Adrenal gland (tissue), 12 donors: ENCODE data around the gene BRSK2. TPM values are rescaled to one million over a fixed set of nuclear protein-coding genes. Genes with fewer than 3 reads are reported as not detected.

ENCODE experiments used
- DNase-seq, 7 donors: peaks; one replicate each; pipeline ENCODE4 v3.0.0-alpha.2; 2019 to 2020
- H3K27ac ChIP-seq, 5 donors: fragments of 200-600 bp; sonication (generic) in 4 of 5; 1 replicate in 3 of 5; 2 replicates in 2 of 5; pipeline versions ENCODE4 v1.5.1 to v1.8.0; 2016 to 2020; ENCODE audit warnings: mild to moderate bottlenecking in 1 of 5
- H3K27me3 ChIP-seq: fragments of 200-600 bp; 2 replicates; pipeline ENCODE4 v1.8.0; 2021
- H3K36me3 ChIP-seq, 2 donors: fragments of 200-600 bp; replicated peaks in 1 of 2; 1 replicate in 1 of 2; 2 replicates in 1 of 2; pipeline versions ENCODE4 v1.5.1 to v1.8.0; 2018 to 2022
- H3K4me1 ChIP-seq, 2 donors: fragments of 200-600 bp; replicated peaks in 1 of 2; 1 replicate in 1 of 2; 2 replicates in 1 of 2; pipeline versions ENCODE4 v1.5.1 to v1.8.0; 2018 to 2021
- H3K4me3 ChIP-seq, 4 donors: fragments of 200-600 bp; sonication (generic) in 3 of 4; one replicate each; pipeline ENCODE4 v1.5.1; 2016 to 2018
- H3K9me3 ChIP-seq, 3 donors: fragments of 200-600 bp; sonication (generic) in 1 of 3; replicated peaks in 1 of 3; 1 replicate in 2 of 3; 2 replicates in 1 of 3; pipeline versions ENCODE4 v1.5.1 to v1.8.0; 2016 to 2021
- POLR2A ChIP-seq, 2 donors: fragments of 450-650 bp; IDR thresholded peaks; one replicate each; pipeline ENCODE4 v1.6.1; 2017; ENCODE audit warnings: antibody characterized with exemption in 2 of 2, mild to moderate bottlenecking in 2 of 2, moderate library complexity in 1 of 2
- WGBS, 4 donors: extraction: QIAGEN DNeasy Blood & Tissue Kit in 2 of 4; methylation state at CpG; one replicate each; pipeline versions ENCODE4 v1.1.5 to v1.1.7; 2013 to 2017; 5-methylcytosine and 5-hydroxymethylcytosine counted together
- intact Hi-C, 2 donors: fragments of 100-400 bp; cut with DNase I; formaldehyde crosslinking; loops; one replicate each; pipeline versions ENCODE4 v1.14.1 to v1.15.0; 2022 to 2023
- polyA plus RNA-seq, 3 donors: library from polyadenylated mRNA; stranded (reverse); fragments of 200-250 nt in 2 of 3; fragments of 350-450 nt in 1 of 3; fragmentation: Illumina TruSeq in 1 of 3; extraction: RNeasy Lipid Tissue Mini Kit (QIAGEN cat#74804) in 1 of 3; gene quantifications; one replicate each; pipeline ENCODE4 v1.2.3, GENCODE V29; 2013 to 2014
- total RNA-seq, 9 donors: library from RNA; depleted of rRNA in 4 of 9; stranded (reverse); fragments of >200 nt in 4 of 9; fragments of 120-200 nt in 1 of 9; fragmentation: NEBNext Ultra II Directional in 1 of 9; extraction: Animal tissue kit (Norgen Biotek cat#: 25700) in 1 of 9; gene quantifications; one replicate each; pipeline versions ENCODE4 v1.1.0 to v1.2.4, GENCODE V29; 2013 to 2023
- TF ChIP-seq, protein P1 (sequence below), 6 experiments: fragments of 450-650 bp in 4 of 6; fragments of 200-600 bp in 2 of 6; sonication (generic) in 1 of 6; IDR thresholded peaks; 1 replicate in 5 of 6; 2 replicates in 1 of 6; pipeline versions ENCODE4 v1.5.1 to v1.8.0; 2016 to 2021; ENCODE audit warnings: antibody characterized with exemption in 6 of 6, mild to moderate bottlenecking in 2 of 6, moderate library complexity in 1 of 6
- donor health status: healthy with polysubstance abuse.
- donor health status: Bipolar disorder and iron deficiency.
- donor health status: DM: yes; HTN: yes; CAD: no.
- donor health status: DM: no; HTN: no; CAD: no.
- donor health status: DM: no; HTN: no; CAD: no.
- donor health status: DM: yes; HTN: yes; CAD: no.

Gene BRSK2
- total and polyA plus RNA-seq, 12 donors = 0.18 to 24.5 (median 1.4) TPM; not detected in 1

- Histone ChIP-seq H3K27ac (no peak overlapping the region), H3K36me3 (no peaks in the 10 kb centered on the region), H3K9me3 (no peaks in the 10 kb centered on the region), H3K4me3 (no peak overlapping the region), H3K27me3 (no peaks in the 10 kb centered on the region), H3K4me1 (no peaks in the 10 kb centered on the region)
- intact Hi-C loops = loop anchor here in 1 of 2 donors (10.0 kb wide), 1 partner anchor 119 kb away; no protein-coding TSS in a partner anchor
- 76 to 86% (median 83%) methylated on average over 14 to 24 of the region's 24 CpGs for WGBS, 4 donors
- DNase-seq = no peak
- TF ChIP-seq, protein P1, sequence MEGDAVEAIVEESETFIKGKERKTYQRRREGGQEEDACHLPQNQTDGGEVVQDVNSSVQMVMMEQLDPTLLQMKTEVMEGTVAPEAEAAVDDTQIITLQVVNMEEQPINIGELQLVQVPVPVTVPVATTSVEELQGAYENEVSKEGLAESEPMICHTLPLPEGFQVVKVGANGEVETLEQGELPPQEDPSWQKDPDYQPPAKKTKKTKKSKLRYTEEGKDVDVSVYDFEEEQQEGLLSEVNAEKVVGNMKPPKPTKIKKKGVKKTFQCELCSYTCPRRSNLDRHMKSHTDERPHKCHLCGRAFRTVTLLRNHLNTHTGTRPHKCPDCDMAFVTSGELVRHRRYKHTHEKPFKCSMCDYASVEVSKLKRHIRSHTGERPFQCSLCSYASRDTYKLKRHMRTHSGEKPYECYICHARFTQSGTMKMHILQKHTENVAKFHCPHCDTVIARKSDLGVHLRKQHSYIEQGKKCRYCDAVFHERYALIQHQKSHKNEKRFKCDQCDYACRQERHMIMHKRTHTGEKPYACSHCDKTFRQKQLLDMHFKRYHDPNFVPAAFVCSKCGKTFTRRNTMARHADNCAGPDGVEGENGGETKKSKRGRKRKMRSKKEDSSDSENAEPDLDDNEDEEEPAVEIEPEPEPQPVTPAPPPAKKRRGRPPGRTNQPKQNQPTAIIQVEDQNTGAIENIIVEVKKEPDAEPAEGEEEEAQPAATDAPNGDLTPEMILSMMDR (IDR thresholded peaks at IDR 0.05) = no peak
- no peak for TF ChIP-seq POLR2A (IDR thresholded peaks at IDR 0.05)
Observed at GRCh38 chr11:1405186-1406020, 15.7 kb downstream of the BRSK2 start.

DNA sequence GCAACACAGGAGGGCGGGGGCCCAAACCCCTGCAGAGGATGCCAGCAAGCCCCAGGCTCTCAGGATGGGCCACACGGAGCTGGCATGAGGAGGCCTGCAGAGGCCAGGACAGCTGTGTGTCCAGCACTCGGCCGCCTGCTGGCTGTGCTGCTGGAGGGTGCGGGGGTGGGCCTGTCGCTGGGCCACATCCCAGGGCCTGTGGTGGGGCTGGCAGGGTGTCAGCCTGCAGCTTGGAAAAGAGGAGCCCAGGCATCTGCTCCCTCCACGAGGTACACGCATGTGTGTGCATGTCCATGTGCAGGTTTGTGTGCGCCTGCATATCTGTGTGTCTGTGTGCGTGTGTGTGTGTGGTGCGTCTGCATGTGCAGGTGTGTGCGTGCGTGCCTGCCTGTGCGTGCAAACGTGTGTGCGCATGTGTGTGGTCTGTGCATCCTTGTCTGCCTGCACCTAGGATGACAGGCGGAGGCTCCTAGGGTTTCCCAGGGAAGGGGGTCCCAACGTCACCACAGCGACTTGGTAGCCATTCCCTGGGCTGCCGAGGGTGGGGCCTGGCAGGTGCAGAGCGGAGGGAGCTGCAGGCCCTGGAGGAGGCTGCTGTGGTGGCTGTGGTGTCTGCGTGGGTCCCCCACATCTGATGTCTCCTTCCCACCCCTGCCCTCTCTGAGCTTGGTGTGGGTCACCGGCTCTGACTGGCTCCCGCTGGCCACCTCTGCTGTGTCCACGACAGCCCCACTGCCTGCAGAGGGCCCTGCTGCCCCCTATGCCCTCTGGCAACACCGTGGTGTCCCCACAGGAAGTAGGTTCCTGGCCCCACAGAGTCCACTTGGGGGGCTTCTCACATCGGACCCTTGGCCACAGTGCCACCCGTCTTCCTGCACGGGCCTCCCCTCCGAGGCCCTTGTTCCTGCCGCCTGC lies 17.1 kb downstream of the BRSK2 start:
- TF ChIP-seq, protein P1 (IDR thresholded peaks at IDR 0.05) = no peak
- TF ChIP-seq POLR2A (IDR thresholded peaks at IDR 0.05) = no peak
- Histone ChIP-seq H3K27me3 (no peaks in the 10 kb centered on the region), H3K36me3 (no peaks in the 10 kb centered on the region), H3K4me3 (no peak overlapping the region), H3K27ac (no peak overlapping the region), H3K9me3 (no peaks in the 10 kb centered on the region), H3K4me1 (no peaks in the 10 kb centered on the region)
- DNase-seq = no peak
- WGBS, 4 donors = 67 to 83% (median 81%) methylated on average over 3 to 31 of the region's 31 CpGs
- intact Hi-C loops = loop anchor here in 1 of 2 donors (10.0 kb wide), 1 partner anchor 118 kb away; no protein-coding TSS in a partner anchor

GRCh38 chr11:1407668-1408067 lies 17.9 kb downstream of the BRSK2 start:
- Histone ChIP-seq H3K36me3 (no peaks in the 10 kb centered on the region), H3K9me3 (no peaks in the 10 kb centered on the region), H3K4me3 (no peak overlapping the region), H3K27ac (no peak overlapping the region), H3K4me1 (no peaks in the 10 kb centered on the region), H3K27me3 (no peaks in the 10 kb centered on the region)
- no peak for TF ChIP-seq POLR2A (IDR thresholded peaks at IDR 0.05)
- TF ChIP-seq, protein P1 (IDR thresholded peaks at IDR 0.05) = no peak
- 64 to 88% (median 78%) methylated on average over 3 to 8 of the region's 8 CpGs for WGBS, 4 donors
- intact Hi-C loops = loop anchor here in 1 of 2 donors (10.0 kb wide), 1 partner anchor 117 kb away; no protein-coding TSS in a partner anchor
- no peak for DNase-seq

DNA sequence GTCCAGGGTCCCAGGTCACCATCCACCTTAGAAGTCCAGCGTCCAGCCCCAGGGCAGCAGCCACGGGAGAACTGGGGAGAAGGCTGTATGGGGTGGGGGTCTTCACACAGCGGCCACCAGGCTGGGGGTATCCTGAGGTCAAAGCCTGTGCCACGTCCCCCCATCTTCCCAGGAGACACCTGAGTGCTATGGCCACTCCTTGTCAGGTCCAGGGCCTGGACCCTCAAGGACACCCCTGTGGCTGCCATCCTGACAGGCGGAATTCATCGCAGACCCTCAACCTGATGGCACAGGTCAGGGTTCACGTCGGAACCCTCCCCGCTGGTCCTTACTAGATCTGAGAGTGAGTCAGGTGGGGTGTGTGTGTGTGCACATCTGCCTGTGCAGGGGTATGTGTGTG lies 18.6 kb downstream of the BRSK2 start:
- WGBS, 4 donors = 7 to 92% (median 75%) methylated on average over 2 to 9 of the region's 9 CpGs
- Histone ChIP-seq H3K4me1 (no peaks in the 10 kb centered on the region), H3K4me3 (no peak overlapping the region), H3K27ac (no peak overlapping the region), H3K9me3 (no peaks in the 10 kb centered on the region), H3K27me3 (no peaks in the 10 kb centered on the region), H3K36me3 (no peaks in the 10 kb centered on the region)
- DNase-seq = no peak
- intact Hi-C loops = loop anchor here in 1 of 2 donors (10.0 kb wide), 1 partner anchor 116 kb away; no protein-coding TSS in a partner anchor
- no peak for TF ChIP-seq POLR2A (IDR thresholded peaks at IDR 0.05)
- TF ChIP-seq, protein P1 (IDR thresholded peaks at IDR 0.05) = no peak
